Coronary artery (tissue), 2 donors: ENCODE results near the gene BAZ1A.
A peak's percentile ranks its signal among the peaks of the same experiment; 100 is the strongest.

Experiments used
- DNase-seq: peaks from one replicate; pipeline ENCODE4 v3.0.0-alpha.2; 2017; ENCODE audit warnings: low spot score
- H3K27ac ChIP-seq, 2 donors: fragments of 200-600 bp; sonication (generic); one replicate each; pipeline ENCODE4 v1.5.1; 2016 to 2019
- H3K4me3 ChIP-seq: fragments of 200-600 bp; sonication (generic); 2 replicates; pipeline ENCODE4 v1.5.1; 2016; ENCODE audit warnings: mild to moderate bottlenecking, moderate library complexity
- TF ChIP-seq, protein P1 (sequence below): fragments of 200-600 bp; sonication (generic); IDR thresholded peaks from one replicate; pipeline ENCODE4 v1.5.1; 2019; ENCODE audit warnings: antibody characterized with exemption

The BAZ1A gene, protein sequence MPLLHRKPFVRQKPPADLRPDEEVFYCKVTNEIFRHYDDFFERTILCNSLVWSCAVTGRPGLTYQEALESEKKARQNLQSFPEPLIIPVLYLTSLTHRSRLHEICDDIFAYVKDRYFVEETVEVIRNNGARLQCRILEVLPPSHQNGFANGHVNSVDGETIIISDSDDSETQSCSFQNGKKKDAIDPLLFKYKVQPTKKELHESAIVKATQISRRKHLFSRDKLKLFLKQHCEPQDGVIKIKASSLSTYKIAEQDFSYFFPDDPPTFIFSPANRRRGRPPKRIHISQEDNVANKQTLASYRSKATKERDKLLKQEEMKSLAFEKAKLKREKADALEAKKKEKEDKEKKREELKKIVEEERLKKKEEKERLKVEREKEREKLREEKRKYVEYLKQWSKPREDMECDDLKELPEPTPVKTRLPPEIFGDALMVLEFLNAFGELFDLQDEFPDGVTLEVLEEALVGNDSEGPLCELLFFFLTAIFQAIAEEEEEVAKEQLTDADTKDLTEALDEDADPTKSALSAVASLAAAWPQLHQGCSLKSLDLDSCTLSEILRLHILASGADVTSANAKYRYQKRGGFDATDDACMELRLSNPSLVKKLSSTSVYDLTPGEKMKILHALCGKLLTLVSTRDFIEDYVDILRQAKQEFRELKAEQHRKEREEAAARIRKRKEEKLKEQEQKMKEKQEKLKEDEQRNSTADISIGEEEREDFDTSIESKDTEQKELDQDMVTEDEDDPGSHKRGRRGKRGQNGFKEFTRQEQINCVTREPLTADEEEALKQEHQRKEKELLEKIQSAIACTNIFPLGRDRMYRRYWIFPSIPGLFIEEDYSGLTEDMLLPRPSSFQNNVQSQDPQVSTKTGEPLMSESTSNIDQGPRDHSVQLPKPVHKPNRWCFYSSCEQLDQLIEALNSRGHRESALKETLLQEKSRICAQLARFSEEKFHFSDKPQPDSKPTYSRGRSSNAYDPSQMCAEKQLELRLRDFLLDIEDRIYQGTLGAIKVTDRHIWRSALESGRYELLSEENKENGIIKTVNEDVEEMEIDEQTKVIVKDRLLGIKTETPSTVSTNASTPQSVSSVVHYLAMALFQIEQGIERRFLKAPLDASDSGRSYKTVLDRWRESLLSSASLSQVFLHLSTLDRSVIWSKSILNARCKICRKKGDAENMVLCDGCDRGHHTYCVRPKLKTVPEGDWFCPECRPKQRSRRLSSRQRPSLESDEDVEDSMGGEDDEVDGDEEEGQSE (N-terminal part only)

DNA sequence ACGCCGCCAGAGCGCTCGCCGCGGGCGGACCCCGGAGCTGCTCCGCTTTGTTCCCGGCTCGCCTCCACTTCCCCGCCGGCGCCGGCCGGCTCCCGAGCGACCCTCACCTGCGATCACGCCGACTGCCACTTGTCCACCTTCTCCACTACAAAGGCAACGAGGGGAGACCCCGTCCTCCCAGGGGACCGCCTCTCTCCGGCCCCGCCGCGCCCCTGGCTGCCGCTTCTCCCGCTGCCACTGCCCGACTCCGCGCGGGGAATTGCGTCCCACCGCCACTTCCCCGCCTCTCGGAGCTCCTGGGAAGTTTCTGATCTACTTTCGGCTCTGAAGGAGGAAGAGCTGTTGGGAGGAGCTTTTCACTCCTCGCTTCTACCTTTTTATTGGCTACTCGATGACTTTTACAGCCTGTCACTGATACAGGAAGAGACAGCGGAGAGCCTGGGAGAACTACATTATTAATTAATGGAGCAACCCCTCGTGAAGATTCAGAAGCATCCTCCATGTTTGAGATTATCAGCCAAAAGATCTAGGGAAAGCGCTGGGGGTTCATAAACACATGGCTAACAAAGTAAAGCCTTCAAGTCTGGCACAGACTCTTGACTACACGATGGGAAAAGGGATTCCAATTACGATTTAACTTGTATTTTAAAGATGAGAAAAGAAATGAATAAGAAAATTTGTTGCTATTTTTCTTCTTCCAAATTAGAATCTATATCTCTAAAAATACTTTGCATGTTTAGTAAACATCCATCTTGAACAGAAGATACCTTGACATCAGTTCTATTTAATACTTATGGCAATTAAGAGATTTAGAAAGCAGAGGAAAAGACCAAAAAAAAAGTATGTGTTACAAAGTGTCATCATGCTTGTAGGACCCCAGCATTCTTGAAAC, at the start of gene BAZ1A:
Gene BAZ1A, minus strand, starts transcription at position 330 of the 892 bp plus-strand sequence. CDS start 756 bp downstream, outside the sequence.
- Histone ChIP-seq H3K27ac (peak within 1 kb of the TSS; percentile 99), H3K4me3 (peak within 1 kb of the TSS; percentile 98)
- peak; percentile 84 for DNase-seq
- TF ChIP-seq, protein P1, sequence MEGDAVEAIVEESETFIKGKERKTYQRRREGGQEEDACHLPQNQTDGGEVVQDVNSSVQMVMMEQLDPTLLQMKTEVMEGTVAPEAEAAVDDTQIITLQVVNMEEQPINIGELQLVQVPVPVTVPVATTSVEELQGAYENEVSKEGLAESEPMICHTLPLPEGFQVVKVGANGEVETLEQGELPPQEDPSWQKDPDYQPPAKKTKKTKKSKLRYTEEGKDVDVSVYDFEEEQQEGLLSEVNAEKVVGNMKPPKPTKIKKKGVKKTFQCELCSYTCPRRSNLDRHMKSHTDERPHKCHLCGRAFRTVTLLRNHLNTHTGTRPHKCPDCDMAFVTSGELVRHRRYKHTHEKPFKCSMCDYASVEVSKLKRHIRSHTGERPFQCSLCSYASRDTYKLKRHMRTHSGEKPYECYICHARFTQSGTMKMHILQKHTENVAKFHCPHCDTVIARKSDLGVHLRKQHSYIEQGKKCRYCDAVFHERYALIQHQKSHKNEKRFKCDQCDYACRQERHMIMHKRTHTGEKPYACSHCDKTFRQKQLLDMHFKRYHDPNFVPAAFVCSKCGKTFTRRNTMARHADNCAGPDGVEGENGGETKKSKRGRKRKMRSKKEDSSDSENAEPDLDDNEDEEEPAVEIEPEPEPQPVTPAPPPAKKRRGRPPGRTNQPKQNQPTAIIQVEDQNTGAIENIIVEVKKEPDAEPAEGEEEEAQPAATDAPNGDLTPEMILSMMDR, result no peak

DNA sequence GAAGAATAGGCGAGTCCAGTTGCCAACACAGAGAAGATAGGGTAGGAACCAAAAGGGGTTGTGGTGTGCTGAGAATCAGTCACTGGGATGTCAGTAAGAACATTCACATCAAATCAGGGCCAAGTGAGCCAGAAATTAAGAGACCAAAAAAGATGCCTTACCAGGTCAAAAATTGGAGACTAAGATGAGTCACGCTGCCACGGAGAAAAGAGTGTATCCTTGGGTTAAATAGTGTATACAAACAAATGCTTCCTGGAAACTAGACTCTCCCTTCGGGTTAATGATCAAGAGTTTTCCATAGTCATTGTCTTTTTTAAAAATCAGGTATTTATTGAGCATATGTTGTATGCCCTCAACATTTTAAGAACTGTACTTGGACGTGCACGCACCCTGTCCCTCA, 45.2 kb upstream of the BAZ1A start:
- H3K4me3 ChIP-seq, result no peak overlapping the region
- TF ChIP-seq, protein P1, result no peak
- no peak for DNase-seq
- no peak overlapping the region for H3K27ac ChIP-seq

DNA sequence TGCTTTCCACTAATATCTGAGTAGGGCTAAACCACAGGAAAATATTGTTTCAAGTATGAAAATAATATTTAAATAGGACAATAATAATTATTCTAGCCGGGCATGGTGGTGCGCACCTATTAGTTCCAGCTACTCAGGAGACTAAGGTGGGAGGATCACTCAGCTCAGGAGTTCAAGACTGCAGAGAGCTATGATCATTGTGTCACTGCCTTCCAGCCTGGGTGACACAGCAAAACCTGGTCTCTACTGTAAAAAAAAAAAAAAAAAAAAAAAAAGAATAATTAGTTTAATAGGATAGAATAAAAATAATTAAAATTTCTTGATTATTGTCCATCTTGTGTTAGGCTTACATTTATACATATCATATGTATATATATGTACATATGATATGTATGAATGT, 38.5 kb upstream of the BAZ1A start:
- DNase-seq, result no peak
- H3K4me3 ChIP-seq, result no peak overlapping the region
- H3K27ac ChIP-seq, result no peak overlapping the region
- TF ChIP-seq, protein P1, result no peak

DNA sequence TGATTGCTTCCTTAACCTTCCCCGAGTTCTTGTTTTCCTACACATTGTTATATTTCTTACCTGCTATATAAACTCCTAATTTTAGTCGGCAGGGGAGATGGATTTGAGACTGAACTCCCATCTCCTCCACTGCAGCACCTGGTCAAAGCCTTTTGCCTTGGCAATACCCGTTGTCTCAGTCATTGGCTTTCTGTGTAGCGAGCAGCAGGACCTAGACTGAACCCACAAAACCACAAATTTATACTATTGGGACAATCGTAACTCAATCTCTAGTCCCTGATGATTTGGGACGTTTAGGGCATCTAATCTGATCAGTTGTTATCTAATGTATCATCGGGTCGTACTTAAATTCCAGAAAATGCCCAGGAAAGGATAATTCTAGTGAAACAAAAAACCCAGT, 37.8 kb upstream of the BAZ1A start:
- Histone ChIP-seq H3K27ac (no peak overlapping the region), H3K4me3 (no peak overlapping the region)
- no peak for DNase-seq
- TF ChIP-seq, protein P1, result no peak

DNA sequence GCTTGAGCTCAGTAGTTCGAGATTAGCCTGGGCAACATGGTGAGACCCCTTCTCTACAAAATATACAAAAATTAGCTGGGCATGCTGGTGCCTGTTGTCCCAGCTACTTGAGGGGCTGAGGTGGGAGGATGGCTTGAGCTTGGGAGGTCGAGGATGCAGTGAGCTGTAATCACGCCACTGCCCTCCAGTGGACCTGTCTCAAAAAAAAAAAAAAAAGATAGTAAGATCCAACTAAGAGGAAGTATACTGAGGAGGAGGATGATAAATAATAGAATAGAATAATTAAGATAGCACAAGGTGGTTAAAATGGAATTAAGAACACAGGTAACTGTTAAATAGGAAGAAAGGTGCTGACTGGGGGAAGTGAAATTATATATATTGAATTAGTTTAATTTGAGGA, 37.0 kb upstream of the BAZ1A start:
- no peak overlapping the region for H3K4me3 ChIP-seq
- TF ChIP-seq, protein P1, result no peak
- DNase-seq, result no peak

More for the DNA sequence above, 37.0 kb upstream of the BAZ1A start:
- H3K27ac ChIP-seq, result no peak overlapping the region
